H9 (cell line): ENCODE data around the gene STOML3. TPM values are rescaled to one million over a fixed set of nuclear protein-coding genes. Genes with fewer than 3 reads are reported as not detected.

Experiments
- DNase-seq: peaks from one replicate; pipeline ENCODE4 v3.0.0-alpha.2; 2017
- H2AFZ ChIP-seq: one replicate; pipeline ENCODE4 v1.6.1; 2013; ENCODE audit warnings: mild to moderate bottlenecking, low read length, control low read depth, moderate library complexity
- H2AK5ac ChIP-seq: 2 replicates; pipeline ENCODE4 v1.6.1; 2013; ENCODE audit warnings: low read length, control low read depth, mixed read lengths; ENCODE audit not compliant: insufficient read length
- H2BK120ac ChIP-seq: one replicate; pipeline ENCODE4 v1.6.1; 2013; ENCODE audit warnings: low read depth, mild to moderate bottlenecking, low read length, control low read depth, inconsistent platforms; ENCODE audit not compliant: poor library complexity, severe bottlenecking
- H2BK12ac ChIP-seq: 2 replicates; pipeline ENCODE4 v1.6.1; 2013; ENCODE audit warnings: low read length, control low read depth, mixed read lengths, low read depth; ENCODE audit not compliant: insufficient read length
- H2BK15ac ChIP-seq: 2 replicates; pipeline ENCODE4 v1.6.1; 2013; ENCODE audit warnings: low read depth, low read length, control low read depth
- H2BK20ac ChIP-seq: one replicate; pipeline ENCODE4 v1.6.1; 2013; ENCODE audit warnings: low read depth, mild to moderate bottlenecking, low read length, control low read depth, inconsistent platforms; ENCODE audit not compliant: poor library complexity, severe bottlenecking
- H2BK5ac ChIP-seq: 2 replicates; pipeline ENCODE4 v1.6.1; 2013; ENCODE audit warnings: low read length, control low read depth, mixed read lengths; ENCODE audit not compliant: insufficient read length
- H3K14ac ChIP-seq: 2 replicates; pipeline ENCODE4 v1.6.1; 2013; ENCODE audit warnings: low read length, control low read depth; ENCODE audit not compliant: insufficient read depth
- H3K18ac ChIP-seq: 2 replicates; pipeline ENCODE4 v1.6.1; 2013; ENCODE audit warnings: low read depth, mild to moderate bottlenecking, mixed read lengths, low read length, control low read depth; ENCODE audit not compliant: insufficient read length
- H3K23ac ChIP-seq: 2 replicates; pipeline ENCODE4 v1.6.1; 2013; ENCODE audit warnings: low read length, control low read depth, mixed read lengths, low read depth; ENCODE audit not compliant: insufficient read length
- H3K23me2 ChIP-seq: 2 replicates; pipeline ENCODE4 v1.6.1; 2013; ENCODE audit warnings: low read depth, mild to moderate bottlenecking, mixed read lengths, low read length, control low read depth; ENCODE audit not compliant: insufficient read length, poor library complexity, severe bottlenecking
- H3K27ac ChIP-seq: 2 replicates; pipeline ENCODE4 v1.5.1; 2013; ENCODE audit warnings: low read length, control low read depth, mixed read lengths, low read depth; ENCODE audit not compliant: insufficient read length
- H3K27me3 ChIP-seq: 2 replicates; pipeline ENCODE4 v1.6.1; 2013; ENCODE audit warnings: low read length, control low read depth, inconsistent platforms; ENCODE audit not compliant: insufficient read depth
- H3K4ac ChIP-seq: 2 replicates; pipeline ENCODE4 v1.6.1; 2013; ENCODE audit warnings: low read depth, mild to moderate bottlenecking, control low read depth, inconsistent platforms, low read length, moderate library complexity
- H3K4me1 ChIP-seq: 2 replicates; pipeline ENCODE4 v1.6.1; 2013; ENCODE audit warnings: low read length, control low read depth, inconsistent platforms; ENCODE audit not compliant: insufficient read depth
- H3K4me2 ChIP-seq: 2 replicates; pipeline ENCODE4 v1.6.1; 2013; ENCODE audit warnings: low read length, control low read depth, mixed read lengths; ENCODE audit not compliant: insufficient read length, insufficient read depth
- H3K56ac ChIP-seq: 2 replicates; pipeline ENCODE4 v1.6.1; 2013; ENCODE audit warnings: low read depth, mild to moderate bottlenecking, mixed read lengths, low read length, control low read depth; ENCODE audit not compliant: insufficient read length
- H3K79me1 ChIP-seq: 2 replicates; pipeline ENCODE4 v1.6.1; 2013; ENCODE audit warnings: low read depth, mild to moderate bottlenecking, moderate library complexity, low read length, control low read depth, inconsistent platforms; ENCODE audit not compliant: insufficient read depth, poor library complexity, severe bottlenecking
- H3K79me2 ChIP-seq: 2 replicates; pipeline ENCODE4 v1.6.1; 2013; ENCODE audit warnings: low read length, control low read depth, inconsistent platforms; ENCODE audit not compliant: insufficient read depth
- H3K9ac ChIP-seq: 2 replicates; pipeline ENCODE4 v1.6.1; 2013; ENCODE audit warnings: low read length, control low read depth, mixed read lengths; ENCODE audit not compliant: insufficient read length; ENCODE audit errors: extremely low read depth
- H3K9me3 ChIP-seq: one replicate; pipeline ENCODE4 v1.6.1; 2013; ENCODE audit warnings: low read depth, low read length, inconsistent platforms; ENCODE audit not compliant: control insufficient read depth
- H3T11ph ChIP-seq: one replicate; pipeline ENCODE4 v1.6.1; 2013; ENCODE audit warnings: mild to moderate bottlenecking, low read length, control low read depth, inconsistent platforms
- H4K20me1 ChIP-seq: one replicate; pipeline ENCODE4 v1.6.1; 2013; ENCODE audit not compliant: control insufficient read depth, insufficient read length, insufficient read depth
- H4K5ac ChIP-seq: 2 replicates; pipeline ENCODE4 v1.6.1; 2013; ENCODE audit warnings: low read depth, mild to moderate bottlenecking, mixed read lengths, low read length, control low read depth; ENCODE audit not compliant: insufficient read length
- H4K8ac ChIP-seq: replicated peaks from 2 replicates; pipeline ENCODE4 v1.6.1; 2013; ENCODE audit warnings: low read length, control low read depth, mixed read lengths, low read depth; ENCODE audit not compliant: insufficient read length
- H4K91ac ChIP-seq: 2 replicates; pipeline ENCODE4 v1.6.1; 2013; ENCODE audit warnings: low read depth, mild to moderate bottlenecking, moderate library complexity, mixed read lengths, low read length, control low read depth; ENCODE audit not compliant: insufficient read length
- H3K27ac Mint-ChIP-seq, 3 experiments: 2 replicates in 2 of 3; 3 replicates in 1 of 3; pipeline ENCODE4 v1.8.0; 2020 to 2021; ENCODE audit warnings: mixed read lengths in 3 of 3, mild to moderate bottlenecking in 1 of 3, moderate library complexity in 1 of 3
- H3K27me3 Mint-ChIP-seq: 2 replicates; pipeline ENCODE4 v1.8.0; 2021; ENCODE audit warnings: low read depth, mild to moderate bottlenecking, moderate library complexity, mixed read lengths
- H3K36me3 Mint-ChIP-seq, 3 experiments: 2 replicates in 2 of 3; 3 replicates in 1 of 3; pipeline ENCODE4 v1.8.0; 2020 to 2021; ENCODE audit warnings: low read depth in 3 of 3, mixed read lengths in 3 of 3; ENCODE audit not compliant: insufficient read depth in 1 of 3
- H3K4me1 Mint-ChIP-seq, 2 experiments: 2 replicates each; pipeline ENCODE4 v1.8.0; 2020; ENCODE audit warnings: mixed read lengths in 2 of 2
- H3K4me3 Mint-ChIP-seq, 2 experiments: 2 replicates in 1 of 2; 3 replicates in 1 of 2; pipeline ENCODE4 v1.8.0; 2020 to 2021; ENCODE audit warnings: mild to moderate bottlenecking in 2 of 2, mixed read lengths in 2 of 2, moderate library complexity in 1 of 2
- H3K9me3 Mint-ChIP-seq, 2 experiments: 2 replicates in 1 of 2; 3 replicates in 1 of 2; pipeline ENCODE4 v1.8.0; 2020; ENCODE audit warnings: mild to moderate bottlenecking in 2 of 2, mixed read lengths in 2 of 2, moderate library complexity in 1 of 2
- CTCF ChIP-seq: fragments of 200-600 bp; sonication (generic); conservative IDR thresholded peaks from 3 replicates; pipeline ENCODE4 v1.8.0; 2021; ENCODE audit warnings: antibody characterized with exemption, mild to moderate bottlenecking
- WGBS: extraction: QIAGEN DNeasy Blood & Tissue Kit; methylation state at CpG from one replicate; pipeline ENCODE4 v1.1.7; 2013; ENCODE audit warnings: missing lambda C conversion rate, low lambda C conversion rate, mixed read lengths; ENCODE audit not compliant: insufficient read length; ENCODE audit errors: extremely low coverage; 5-methylcytosine and 5-hydroxymethylcytosine counted together
- total RNA-seq: library from RNA; stranded (reverse); gene quantifications from 2 replicates; pipeline ENCODE4 v1.2.1, GENCODE V29; 2021

The STOML3 gene
- total RNA-seq, 1 experiment from 2014 or later: not detected

- no peak overlapping the region for H2BK20ac ChIP-seq
- TF ChIP-seq CTCF: no peak
- no peaks in the 10 kb centered on the region for H3K9me3 Mint-ChIP-seq
- H3K18ac ChIP-seq: no peak overlapping the region
- no peaks in the 10 kb centered on the region for H3K79me2 ChIP-seq
- H3K9ac ChIP-seq: no peak overlapping the region
- no peaks in the 10 kb centered on the region for H3K27me3 Mint-ChIP-seq
- no peak overlapping the region for H2BK120ac ChIP-seq
- H3T11ph ChIP-seq: no peak overlapping the region
- H2AK5ac ChIP-seq: no peak overlapping the region
- no peak overlapping the region for H3K4me2 ChIP-seq
- no peak overlapping the region for H3K4ac ChIP-seq
- no peaks in the 10 kb centered on the region for H4K20me1 ChIP-seq
- no CpG with 5 or more reads among the region's 3 CpGs for WGBS
- no peak overlapping the region for H4K5ac ChIP-seq
- H2BK12ac ChIP-seq: no peak overlapping the region
- no peak overlapping the region for H2AFZ ChIP-seq
- no peak overlapping the region for H3K4me3 Mint-ChIP-seq
- H3K14ac ChIP-seq: no peak overlapping the region
- no peak overlapping the region for H3K56ac ChIP-seq
- H3K4me1 ChIP-seq: no peaks in the 10 kb centered on the region
- H3K4me1 Mint-ChIP-seq: no peaks in the 10 kb centered on the region; a peak in 1 of 4 replicates
- H3K27me3 ChIP-seq: no peaks in the 10 kb centered on the region
- H3K79me1 ChIP-seq: no peaks in the 10 kb centered on the region
- H3K23ac ChIP-seq: no peak overlapping the region
- no peak for DNase-seq
- no peak overlapping the region for H4K91ac ChIP-seq
- no peak overlapping the region for H2BK15ac ChIP-seq
- no peaks in the 10 kb centered on the region for H3K23me2 ChIP-seq
- H3K9me3 ChIP-seq: no peaks in the 10 kb centered on the region
- H2BK5ac ChIP-seq: no peak overlapping the region
- no peak overlapping the region for H4K8ac ChIP-seq
- no peak overlapping the region for H3K27ac Mint-ChIP-seq
- H3K36me3 Mint-ChIP-seq: no peaks in the 10 kb centered on the region
- no peak overlapping the region for H3K27ac ChIP-seq
Measured at GRCh38 chr13:38944219-38944618, 46.4 kb downstream of the STOML3 start.
